GM12865 (cell line): ENCODE measurements around the gene PRM3.
"Not testable (repeated sequence)": the region's sequence is repeated elsewhere in the genome, so short reads cannot be mapped to it uniquely, and the experiment has no call there.

Experiments
- DNase-seq: peaks from one replicate; pipeline ENCODE4 v3.0.0; 2010; ENCODE audit warnings: low read depth
- H3K4me3 ChIP-seq: 2 replicates; pipeline ENCODE4 v1.5.1; 2011; ENCODE audit warnings: mild to moderate bottlenecking, low read depth, low read length, control low read depth
- CTCF ChIP-seq: IDR thresholded peaks from 2 replicates; pipeline ENCODE4 v1.5.1; 2011; ENCODE audit warnings: low read length, control low read depth, low read depth, inconsistent platforms; ENCODE audit not compliant: insufficient read depth; ENCODE audit errors: missing control alignments

Gene PRM3

DNA sequence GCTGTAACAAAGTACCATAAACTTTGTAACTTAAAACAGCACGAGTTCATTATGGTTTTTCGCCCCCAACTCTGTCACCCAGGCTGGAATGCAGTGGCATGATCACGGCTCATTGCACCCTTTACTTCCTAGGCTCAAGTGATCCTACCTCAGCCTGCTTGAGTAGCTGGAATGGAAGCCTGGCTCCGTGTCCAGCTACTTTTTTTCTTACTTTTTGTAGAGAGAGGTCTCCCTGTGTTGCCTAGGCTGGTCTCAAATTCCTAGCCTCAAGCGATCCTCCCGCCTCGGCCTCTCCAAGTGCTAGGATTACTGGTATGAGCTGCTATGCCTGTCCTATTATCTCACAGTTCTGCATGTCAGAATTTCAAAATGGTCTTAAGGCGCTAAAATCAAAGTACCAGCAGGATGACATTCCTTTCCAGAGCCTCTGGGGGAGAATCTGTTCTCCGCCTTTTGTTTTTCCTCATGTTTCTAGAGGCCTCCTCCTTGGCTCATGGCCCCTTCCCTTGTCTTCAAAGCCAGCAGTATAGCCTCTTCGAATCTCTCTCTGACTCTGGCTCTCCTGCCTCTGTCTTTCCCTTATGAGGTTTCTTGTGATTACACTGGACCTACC lies 17.8 kb upstream of the PRM3 start:
- DNase-seq, result no peak
- TF ChIP-seq CTCF, result no peak
- no peak overlapping the region for H3K4me3 ChIP-seq

DNA sequence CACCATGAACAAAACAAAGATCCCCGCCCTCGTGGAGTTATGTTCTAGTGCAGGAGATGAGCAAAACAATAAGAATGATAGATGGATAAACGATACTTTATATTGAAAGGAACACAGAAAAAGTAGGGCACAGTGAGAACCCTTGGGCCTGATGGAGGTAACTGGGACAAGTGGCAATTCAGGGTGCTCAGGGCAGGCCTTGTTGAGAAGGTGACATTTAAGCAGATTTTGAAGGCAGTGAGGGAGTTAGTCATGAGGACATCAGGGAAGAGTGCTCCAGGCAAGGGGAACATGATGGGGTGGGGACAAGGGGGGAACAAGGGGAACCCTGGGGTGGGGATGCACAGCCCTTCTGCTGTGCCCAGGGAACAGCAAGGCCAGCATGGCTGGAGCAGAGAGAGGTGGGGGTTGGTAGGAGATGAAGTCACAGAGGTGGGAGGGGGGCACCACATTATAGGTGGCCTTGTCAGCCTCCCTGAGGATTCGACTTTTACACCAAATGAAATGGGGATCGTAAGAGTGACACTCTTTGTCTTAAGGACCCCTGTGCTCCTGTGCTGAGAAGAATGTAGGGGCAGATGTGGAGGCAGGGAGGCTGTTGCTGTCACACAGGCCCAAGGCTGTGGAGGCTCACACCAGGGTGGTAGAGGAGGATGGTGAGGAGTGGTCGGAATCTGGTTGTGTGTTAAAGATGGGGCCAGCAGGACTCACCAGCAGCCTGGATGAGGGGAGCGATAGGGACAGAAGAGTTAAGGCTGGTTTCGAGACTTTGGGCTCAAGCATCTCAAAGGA lies 16.9 kb upstream of the PRM3 start:
- H3K4me3 ChIP-seq, result no peak overlapping the region
- DNase-seq, result no peak
- TF ChIP-seq CTCF, result no peak

DNA sequence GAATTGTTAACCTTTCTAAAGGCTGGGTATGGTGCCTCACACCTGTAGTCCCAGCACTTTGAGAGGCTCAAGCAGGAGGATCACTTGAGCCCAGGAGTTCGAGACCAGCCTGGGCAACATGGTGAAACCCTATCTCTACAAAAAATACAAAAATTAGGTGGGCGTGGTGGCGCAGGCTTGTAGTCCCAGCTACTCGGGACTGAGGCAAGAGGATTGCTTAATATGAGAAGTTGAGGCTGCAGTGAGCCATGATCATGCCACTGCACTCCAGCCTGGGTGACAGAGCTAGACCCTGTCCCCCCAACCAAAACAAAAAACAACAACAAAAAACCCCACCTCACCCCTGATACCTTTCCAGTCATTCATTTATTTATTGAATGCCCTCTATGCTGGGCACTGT lies 16.3 kb upstream of the PRM3 start:
- not testable (repeated sequence) for H3K4me3 ChIP-seq, DNase-seq

- DNase-seq, result no peak
- no peak for TF ChIP-seq CTCF
- H3K4me3 ChIP-seq, result no peak overlapping the region
Observed at GRCh38 chr16:11289202-11289601, 15.8 kb upstream of the PRM3 start.

- no peak for DNase-seq
- H3K4me3 ChIP-seq, result no peak overlapping the region
- TF ChIP-seq CTCF, result no peak
Observed at GRCh38 chr16:11285842-11286241, 12.4 kb upstream of the PRM3 start.

- no peak overlapping the region for H3K4me3 ChIP-seq
- TF ChIP-seq CTCF, result no peak
- DNase-seq, result no peak
Observed at GRCh38 chr16:11283820-11284248, 10.4 kb upstream of the PRM3 start.

- no peak for DNase-seq
- TF ChIP-seq CTCF, result no peak
- H3K4me3 ChIP-seq, result no peak within 1 kb of the TSS
Observed at GRCh38 chr16:11280616-11281522, 7.4 kb upstream of the PRM3 start, which contains the start of gene PRM1. Gene PRM1, minus strand, starts transcription at chr16:11281330. Its CDS starts 92 bp downstream, at chr16:11281238.
